Embryonic facial prominence (tissue), 1 donor: ENCODE data around the gene CHMP3.

ENCODE experiments used
- DNase-seq: peaks from one replicate; pipeline ENCODE4 v3.0.0-alpha.2; 2016; ENCODE audit errors: extremely low spot score

CHMP3 gene

GRCh38 chr2:86468162-86469033, 94.8 kb downstream of the CHMP3 start:
- no peak for DNase-seq

- DNase-seq: no peak
Observed at GRCh38 chr2:86466306-86466705, 96.9 kb downstream of the CHMP3 start.

GRCh38 chr2:86464652-86465051, 98.6 kb downstream of the CHMP3 start:
- DNase-seq: no peak

- DNase-seq: no peak
Observed at GRCh38 chr2:86461042-86461743, 102.0 kb downstream of the CHMP3 start.

GRCh38 chr2:86455181-86455580, 108.1 kb downstream of the CHMP3 start:
- no peak for DNase-seq

GRCh38 chr2:86454238-86454637, 109.0 kb downstream of the CHMP3 start:
- no peak for DNase-seq

GRCh38 chr2:86453836-86454235, 109.4 kb downstream of the CHMP3 start:
- peak; percentile 20 for DNase-seq
